Activated CD4-positive, alpha-beta memory T cell treated with anti-CD3 and anti-CD28 coated beads, Interleukin-2, amount 10 ng/mL, durations not matched to agents 7 days and 5 days (primary cell): Measurements from ENCODE around the gene SLC16A3. TPM values are rescaled to one million over a fixed set of nuclear protein-coding genes. Genes with fewer than 3 reads are reported as not detected.
"Not testable (repeated sequence)": the region's sequence is repeated elsewhere in the genome, so short reads cannot be mapped to it uniquely, and the experiment has no call there.

Source experiments
- CTCF ChIA-PET: fragments of 350-600 bp; sonication (Branson Sonifier 250); formaldehyde crosslinking; loops from one replicate; lab custom pipeline; 2021; ENCODE audit warnings: antibody characterized with exemption, inconsistent platforms; lab: Charles Lee
- POLR2A ChIA-PET: fragments of 350-600 bp; sonication (Branson Sonifier 250); formaldehyde crosslinking; loops from one replicate; lab custom pipeline; 2021; ENCODE audit warnings: antibody characterized with exemption; lab: Charles Lee
- DNase-seq: peaks from one replicate; pipeline ENCODE4 v3.0.0-alpha.2; 2020
- H3K27ac Mint-ChIP-seq: one replicate; pipeline ENCODE4 v1.8.0; 2021; ENCODE audit warnings: mild to moderate bottlenecking, mixed read lengths
- H3K27me3 Mint-ChIP-seq: one replicate; pipeline ENCODE4 v1.8.0; 2021; ENCODE audit warnings: mixed read lengths
- H3K36me3 Mint-ChIP-seq: one replicate; pipeline ENCODE4 v1.8.0; 2021; ENCODE audit warnings: low read depth, mixed read lengths
- H3K4me1 Mint-ChIP-seq: one replicate; pipeline ENCODE4 v1.8.0; 2021; ENCODE audit warnings: mixed read lengths
- H3K4me3 Mint-ChIP-seq: one replicate; pipeline ENCODE4 v1.8.0; 2021; ENCODE audit warnings: mild to moderate bottlenecking, mixed read lengths
- H3K9me3 Mint-ChIP-seq: one replicate; pipeline ENCODE4 v1.8.0; 2021; ENCODE audit warnings: mixed read lengths
- total RNA-seq, 2 experiments: library from RNA; stranded (reverse); gene quantifications; one replicate each; pipeline ENCODE4 v1.2.3, GENCODE V29; 2021

Gene SLC16A3
- 100 to 1,000 TPM; 206 to 210 TPM for total RNA-seq

DNA sequence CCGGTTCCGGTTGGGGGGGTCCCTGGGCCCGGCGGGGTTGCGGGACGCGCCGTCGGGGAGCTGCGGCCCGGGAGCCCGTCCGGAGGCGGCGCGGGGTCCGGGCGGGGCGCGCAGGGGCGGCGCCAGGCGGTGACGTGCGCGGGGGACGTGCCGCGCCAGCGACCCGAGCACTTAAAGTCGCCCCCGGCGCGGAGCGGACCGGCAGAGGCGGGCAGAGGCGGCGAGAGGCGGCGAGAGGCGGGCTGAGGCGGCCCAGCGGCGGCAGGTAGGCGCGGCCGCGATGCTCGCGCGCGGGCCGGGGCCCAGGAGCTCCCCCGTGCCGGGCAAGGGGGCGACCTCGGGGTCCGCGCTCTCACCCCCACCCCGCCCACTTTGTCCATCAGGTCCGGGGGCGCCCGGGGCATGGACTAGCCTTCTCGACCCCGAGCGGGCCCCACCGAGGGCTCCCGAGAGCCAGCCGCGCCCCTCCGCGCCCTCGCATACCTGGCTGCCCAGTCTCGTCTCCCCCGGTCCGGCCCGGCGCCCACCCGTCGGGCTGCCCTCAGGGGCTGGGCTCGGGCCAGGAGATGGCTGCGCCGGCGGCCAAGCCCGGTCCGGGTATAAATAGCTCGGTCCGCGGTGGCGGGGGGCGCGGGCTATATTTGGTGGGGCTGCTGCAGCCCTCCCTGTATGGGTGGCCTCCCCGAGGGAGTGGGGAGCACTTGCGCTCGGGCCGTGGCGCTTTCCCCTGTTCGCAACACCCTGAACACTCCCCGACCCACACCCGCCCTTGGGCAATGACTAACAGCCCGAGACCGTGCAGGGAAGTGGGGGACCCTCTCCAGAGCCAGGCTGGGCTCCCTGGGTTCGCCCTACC, at the start of gene SLC16A3:
TSS of gene SLC16A3 (plus strand) at position 201 of the 856 bp plus-strand sequence. CDS start 6,967 bp downstream, outside the sequence.
- Mint-ChIP-seq H3K27me3 (no peaks in the 10 kb centered on the region), H3K4me3 (peak within 1 kb of the TSS; percentile 91), H3K36me3 (peaks cover 12% of the 10 kb centered on the region), H3K4me1 (peaks cover 21% of the 10 kb centered on the region), H3K27ac (peak within 1 kb of the TSS; percentile 90), H3K9me3 (no peaks in the 10 kb centered on the region)
- POLR2A ChIA-PET, result interaction anchor here (0.8 to 2.9 kb wide), 30 partner anchors 8 to 526 kb away, joined by 3 to 27 read pairs (median 4); partner anchors contain the start of genes CCDC57, CENPX, CSNK1D and FASN
- CTCF ChIA-PET, result interaction anchor here (1.2 to 2.5 kb wide), 3 partner anchors 23 to 29 kb away, joined by 3 to 11 read pairs (median 7); no protein-coding TSS in a partner anchor
- DNase-seq, result peak; percentile 76

DNA sequence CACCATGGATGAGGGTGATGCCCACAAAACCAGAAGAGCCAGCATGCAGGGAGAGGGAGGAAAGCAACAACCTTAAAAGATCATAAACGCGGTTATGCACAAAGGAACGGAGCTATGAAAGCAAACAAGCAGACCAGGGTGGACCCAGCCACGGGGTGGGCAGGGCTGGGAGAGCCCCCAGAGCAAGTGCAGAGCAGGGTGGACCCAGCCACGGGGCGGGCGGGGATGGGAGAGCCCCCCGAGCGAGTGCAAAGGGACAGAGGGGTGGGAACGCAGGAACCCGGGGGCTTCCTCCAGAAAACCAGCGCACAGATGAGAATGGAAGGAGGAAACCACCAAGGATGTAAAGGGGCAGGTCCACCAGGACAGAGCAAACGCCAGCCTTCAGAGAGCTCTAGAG, 49.4 kb upstream of the SLC16A3 start:
- H3K4me3 Mint-ChIP-seq, result no peak overlapping the region
- H3K9me3 Mint-ChIP-seq, result no peaks in the 10 kb centered on the region
- H3K4me1 Mint-ChIP-seq, result no peaks in the 10 kb centered on the region
- ChIA-PET CTCF (no interaction called here), POLR2A (no interaction called here)
- DNase-seq, result no peak
- H3K27me3 Mint-ChIP-seq, result no peaks in the 10 kb centered on the region
- H3K36me3 Mint-ChIP-seq, result peaks cover 10% of the 10 kb centered on the region
- no peak overlapping the region for H3K27ac Mint-ChIP-seq

DNA sequence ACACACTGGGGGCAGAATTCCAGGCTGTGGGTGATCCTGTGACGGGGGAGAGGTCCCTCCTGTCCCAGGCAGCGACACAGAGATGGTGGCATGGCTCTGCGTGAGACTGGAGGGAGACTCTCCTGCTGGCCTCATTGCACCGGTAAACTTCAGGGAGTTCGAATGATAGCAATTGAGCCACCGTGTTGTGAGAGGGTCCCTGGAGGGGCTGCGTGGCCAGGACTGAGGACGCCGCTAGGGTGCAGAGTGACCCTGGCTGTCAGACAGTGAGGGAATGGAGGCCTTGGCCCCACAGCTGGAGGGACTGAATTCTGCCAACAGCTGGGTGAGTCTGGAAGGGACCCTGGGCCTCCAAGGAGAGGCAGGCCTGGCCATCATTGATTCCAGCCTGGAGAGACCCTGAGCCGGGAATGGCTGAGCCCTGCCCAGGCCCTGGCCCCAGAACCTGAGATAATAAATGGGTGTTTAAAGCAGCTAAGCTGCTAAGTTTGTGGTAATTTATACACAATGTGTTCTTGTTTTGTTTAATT, 48.8 kb upstream of the SLC16A3 start:
- H3K9me3 Mint-ChIP-seq, result no peaks in the 10 kb centered on the region
- no peak overlapping the region for H3K27ac Mint-ChIP-seq
- ChIA-PET POLR2A (no interaction called here), CTCF (no interaction called here)
- H3K4me3 Mint-ChIP-seq, result no peak overlapping the region
- H3K27me3 Mint-ChIP-seq, result no peaks in the 10 kb centered on the region
- DNase-seq, result no peak
- H3K36me3 Mint-ChIP-seq, result peaks cover 10% of the 10 kb centered on the region
- H3K4me1 Mint-ChIP-seq, result no peaks in the 10 kb centered on the region

DNA sequence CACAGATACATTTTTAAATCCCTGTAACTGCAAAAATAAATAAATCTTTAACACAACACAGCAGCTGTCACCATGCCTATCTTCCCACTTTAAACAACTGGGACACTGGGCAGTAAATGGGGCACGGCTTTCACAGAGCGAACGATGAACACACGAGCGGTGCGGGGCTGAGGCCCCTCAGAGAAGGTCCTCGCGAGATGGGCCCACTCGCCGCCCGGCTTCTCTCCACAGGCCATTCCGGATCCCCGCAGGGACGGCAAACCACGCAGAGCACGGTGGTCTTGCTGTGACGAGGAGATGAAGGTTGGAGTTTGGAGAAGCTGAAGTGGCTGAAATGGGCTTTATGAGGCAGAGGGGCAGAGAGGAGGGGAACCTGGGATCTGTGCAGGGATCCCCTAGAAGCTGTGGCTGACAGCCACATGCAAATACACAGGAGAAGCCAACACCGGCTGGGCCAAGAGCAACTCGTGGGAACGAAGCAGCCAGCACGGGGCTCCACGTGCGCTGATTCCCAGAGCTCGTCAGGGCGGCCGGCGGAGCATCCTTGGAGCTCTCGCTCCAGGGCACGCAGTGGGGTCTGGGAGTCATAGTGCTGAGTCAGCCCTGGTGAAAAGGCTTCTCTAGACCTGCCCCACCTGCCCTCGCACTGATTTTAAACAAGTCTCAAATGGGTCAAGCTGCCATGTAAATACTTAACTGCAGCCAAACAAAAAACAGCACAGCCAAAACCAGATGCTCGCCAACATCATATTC, 47.9 kb upstream of the SLC16A3 start:
- CTCF ChIA-PET, result no interaction called here
- no peaks in the 10 kb centered on the region for H3K4me1 Mint-ChIP-seq
- no peak for DNase-seq
- no peak overlapping the region for H3K4me3 Mint-ChIP-seq
- H3K36me3 Mint-ChIP-seq, result peaks cover 10% of the 10 kb centered on the region
- POLR2A ChIA-PET, result no interaction called here
- H3K9me3 Mint-ChIP-seq, result no peaks in the 10 kb centered on the region
- H3K27me3 Mint-ChIP-seq, result no peaks in the 10 kb centered on the region
- no peak overlapping the region for H3K27ac Mint-ChIP-seq

DNA sequence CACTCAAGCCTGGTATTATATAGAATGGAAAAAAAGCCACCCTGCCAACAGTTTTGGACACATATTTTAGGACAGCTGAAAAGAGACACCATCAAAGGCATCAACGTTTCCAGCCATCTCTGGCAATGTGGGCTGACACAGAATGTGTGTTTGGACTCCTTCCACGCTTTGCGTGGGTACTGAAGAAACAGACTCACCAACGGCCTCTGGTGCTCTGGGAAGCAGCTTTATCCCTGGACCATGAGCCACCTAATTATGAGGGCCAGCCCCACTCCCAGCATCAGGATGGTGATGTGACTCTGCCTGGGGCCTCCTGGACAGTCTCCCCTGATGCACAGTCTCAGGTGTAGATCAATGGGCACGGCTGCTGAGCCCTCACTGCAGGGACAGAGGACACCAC, 44.1 kb upstream of the SLC16A3 start:
- Mint-ChIP-seq H3K9me3 (no peaks in the 10 kb centered on the region), H3K4me1 (no peaks in the 10 kb centered on the region), H3K36me3 (peaks cover 10% of the 10 kb centered on the region), H3K4me3 (no peak overlapping the region), H3K27ac (no peak overlapping the region), H3K27me3 (no peaks in the 10 kb centered on the region)
- DNase-seq, result no peak
- POLR2A ChIA-PET, result no interaction called here
- CTCF ChIA-PET, result no interaction called here

DNA sequence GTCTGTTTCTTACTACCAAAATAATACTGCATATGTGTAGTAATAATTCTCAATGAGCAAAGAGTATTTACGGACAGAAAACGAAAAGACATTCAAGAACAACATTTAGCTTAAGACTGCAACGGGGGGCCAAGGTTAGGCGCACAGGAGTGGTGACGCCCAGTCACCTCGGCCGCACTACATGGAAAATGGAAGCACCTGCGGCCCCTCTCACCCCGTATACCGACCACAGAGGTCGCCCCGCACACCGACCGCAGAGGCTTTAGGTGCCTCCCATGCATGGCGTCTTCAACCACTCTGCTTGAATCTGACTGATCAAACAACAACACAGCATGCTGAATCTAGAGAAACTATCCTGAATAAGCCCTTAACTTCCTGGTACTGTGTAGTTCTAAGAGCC, 42.6 kb upstream of the SLC16A3 start:
- Mint-ChIP-seq H3K27me3 (no peaks in the 10 kb centered on the region), H3K4me3 (no peak overlapping the region), H3K36me3 (peaks cover 10% of the 10 kb centered on the region), H3K27ac (no peak overlapping the region), H3K9me3 (no peaks in the 10 kb centered on the region), H3K4me1 (no peaks in the 10 kb centered on the region)
- ChIA-PET POLR2A (no interaction called here), CTCF (interaction anchor here (0.7 to 1.0 kb wide), 2 partner anchors 35 to 87 kb away, joined by 3 read pairs; no protein-coding TSS in a partner anchor)
- no peak for DNase-seq

DNA sequence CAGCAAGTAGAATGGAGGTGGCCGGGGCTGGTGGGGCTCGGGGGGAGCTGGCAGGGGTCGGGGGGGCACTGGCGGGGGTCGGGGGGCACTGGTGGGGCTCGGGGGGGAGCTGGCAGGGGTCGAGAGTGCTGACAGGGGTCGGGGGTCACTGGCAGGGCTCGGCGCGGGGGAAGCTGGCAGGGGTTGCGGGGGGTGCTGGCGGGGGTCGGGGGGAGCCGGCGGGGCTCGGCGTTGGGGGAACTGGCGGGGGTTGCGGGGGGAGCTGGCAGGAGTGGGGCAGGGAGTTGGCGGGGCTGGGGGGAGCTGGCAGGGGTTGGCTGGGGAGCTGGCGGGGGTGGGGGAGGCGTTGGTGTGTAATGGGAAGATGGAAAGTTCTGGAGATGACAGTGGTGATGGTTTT, 41.3 kb upstream of the SLC16A3 start:
- H3K27ac Mint-ChIP-seq, result no peak overlapping the region

DNA sequence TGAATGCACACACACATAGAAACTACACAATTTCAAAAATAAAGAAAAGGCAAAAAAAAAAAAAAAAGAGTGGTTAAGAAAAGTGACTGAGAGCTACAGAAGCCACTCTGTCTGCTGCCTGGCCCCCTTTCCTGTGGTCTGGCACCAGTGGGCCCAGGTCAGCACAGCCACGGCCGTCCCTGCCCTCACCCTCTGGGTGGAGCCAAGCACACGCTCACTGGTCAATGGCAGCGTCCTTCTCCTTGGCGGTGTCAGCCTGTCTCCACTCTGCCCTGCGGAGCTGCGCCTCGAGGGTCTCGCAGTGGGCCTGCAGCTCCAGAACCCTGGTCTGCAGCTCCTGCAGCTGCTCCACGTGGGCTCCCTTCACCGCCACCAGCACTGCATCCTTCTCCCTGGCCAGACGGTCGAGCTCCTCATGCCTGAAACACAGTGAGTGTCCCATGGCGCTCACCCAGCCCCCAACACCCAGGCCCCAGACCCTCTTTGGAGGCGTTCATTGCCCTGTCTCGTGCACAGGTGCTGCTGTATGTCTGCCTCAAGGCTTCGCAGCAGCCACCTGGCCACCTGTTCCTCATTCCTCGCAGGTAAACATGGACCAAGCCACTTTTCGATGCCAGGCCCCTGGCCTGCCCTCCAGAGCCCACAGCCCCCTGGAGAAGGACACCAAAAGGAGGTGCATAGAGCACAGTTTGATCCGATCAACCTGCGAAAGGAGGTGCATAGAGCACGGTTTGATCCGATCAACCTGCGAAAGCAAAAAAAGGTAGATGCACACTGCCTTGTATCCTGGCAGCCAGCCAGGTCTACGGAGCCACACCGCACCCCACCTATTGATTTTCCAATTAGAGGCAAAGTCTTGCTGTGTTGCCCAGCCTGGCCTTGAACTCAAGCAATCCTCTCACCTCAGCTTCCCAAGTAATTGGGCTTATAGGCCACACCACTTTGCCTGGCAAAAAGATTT, 40.6 kb upstream of the SLC16A3 start:
- Mint-ChIP-seq H3K27me3 (no peaks in the 10 kb centered on the region), H3K36me3 (peaks cover 9% of the 10 kb centered on the region), H3K27ac (no peak overlapping the region), H3K4me1 (no peaks in the 10 kb centered on the region), H3K9me3 (no peaks in the 10 kb centered on the region), H3K4me3 (no peak overlapping the region)
- POLR2A ChIA-PET, result interaction anchor here (0.9 kb wide), 1 partner anchor 14 kb away, joined by 3 read pairs; no protein-coding TSS in a partner anchor
- CTCF ChIA-PET, result no interaction called here
- DNase-seq, result no peak

More for the DNA sequence above, 41.3 kb upstream of the SLC16A3 start:
- H3K4me1 Mint-ChIP-seq, result no peaks in the 10 kb centered on the region
- peaks cover 7% of the 10 kb centered on the region for H3K36me3 Mint-ChIP-seq
- ChIA-PET POLR2A (interaction anchor here (0.9 kb wide), 1 partner anchor 15 kb away, joined by 3 read pairs; no protein-coding TSS in a partner anchor), CTCF (no interaction called here)
- no peak for DNase-seq
- no peaks in the 10 kb centered on the region for H3K9me3 Mint-ChIP-seq
- H3K27me3 Mint-ChIP-seq, result no peaks in the 10 kb centered on the region
- no peak overlapping the region for H3K4me3 Mint-ChIP-seq

DNA sequence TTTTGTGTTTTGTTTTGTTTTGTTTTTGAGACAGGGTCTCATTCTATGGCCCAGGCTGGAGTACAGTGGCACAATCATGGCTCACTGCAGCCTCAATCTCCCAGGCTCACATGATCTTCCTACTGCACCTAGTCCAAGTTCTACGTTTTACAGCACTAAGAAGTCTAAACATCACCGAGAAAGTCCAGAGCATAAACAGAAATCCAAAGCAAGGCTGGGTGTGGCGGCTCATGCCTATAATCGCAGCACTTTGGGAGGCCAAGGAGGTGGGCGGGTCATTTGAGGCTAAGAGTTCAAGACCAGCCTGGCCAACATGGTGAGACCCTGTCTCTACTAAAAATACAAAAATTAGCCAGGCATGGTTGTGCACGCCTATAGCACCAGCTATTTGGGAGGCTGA, 35.8 kb upstream of the SLC16A3 start:
- H3K4me1 Mint-ChIP-seq, H3K9me3 Mint-ChIP-seq, H3K27me3 Mint-ChIP-seq, CTCF ChIA-PET, H3K4me3 Mint-ChIP-seq, H3K27ac Mint-ChIP-seq, DNase-seq: not testable (repeated sequence)
- H3K36me3 Mint-ChIP-seq, result peaks cover 20% of the 10 kb centered on the region
- POLR2A ChIA-PET, result interaction anchor here (1.4 kb wide), 1 partner anchor 8 kb away, joined by 4 read pairs; no protein-coding TSS in a partner anchor

DNA sequence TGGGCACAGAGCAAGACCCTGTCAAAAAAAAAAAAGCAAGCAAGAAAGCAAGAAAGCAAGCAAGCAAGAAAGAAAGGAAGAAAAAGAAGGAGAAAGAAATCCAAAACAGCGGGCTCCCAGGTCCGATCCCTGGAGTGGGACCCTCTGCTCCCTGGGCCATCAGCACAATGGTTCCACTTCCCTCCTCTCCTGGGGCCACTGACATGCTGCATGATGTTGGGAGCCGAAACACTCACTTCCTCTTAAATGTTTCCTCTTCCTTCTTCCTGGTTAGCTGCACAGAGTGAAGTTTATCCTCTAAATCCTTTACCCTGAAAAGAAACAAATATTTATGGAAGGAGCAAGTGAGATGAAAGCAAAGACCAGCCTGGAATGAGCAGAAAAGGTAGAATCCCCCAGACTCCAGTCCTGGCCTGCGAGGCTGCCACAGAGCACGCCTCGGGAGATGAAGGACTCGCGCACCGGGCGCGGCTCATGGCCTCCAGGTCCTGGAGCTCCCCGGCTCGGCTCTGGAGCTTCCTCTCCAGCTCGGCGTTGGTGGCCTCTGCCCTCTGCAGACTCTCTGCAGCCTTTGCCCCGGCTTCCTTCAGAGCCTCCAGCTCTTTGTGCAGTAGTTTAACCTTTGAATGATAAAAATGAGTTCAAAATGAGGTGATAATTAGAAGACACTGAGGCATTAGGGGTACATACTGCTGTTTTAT, 35.2 kb upstream of the SLC16A3 start:
- no peak overlapping the region for H3K27ac Mint-ChIP-seq

DNA sequence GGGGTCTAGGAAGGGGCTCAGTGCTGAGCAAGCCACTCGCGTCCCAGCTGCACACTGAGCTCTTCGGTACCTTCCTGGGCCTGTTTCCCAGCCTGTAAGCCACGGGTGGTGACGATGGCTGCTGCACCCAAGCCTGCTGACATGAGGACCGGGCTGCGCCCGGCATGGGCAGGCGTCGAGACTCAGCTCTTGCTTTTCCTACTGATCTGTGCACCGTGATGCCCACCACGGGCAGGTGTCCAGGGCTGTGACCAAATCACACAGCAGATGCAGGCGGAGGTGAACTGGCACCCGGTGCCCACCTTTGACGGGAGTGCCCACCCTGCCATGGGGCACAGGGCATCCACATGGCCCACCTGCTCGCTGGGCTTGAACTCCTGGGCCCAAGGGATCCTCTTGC, 34.1 kb upstream of the SLC16A3 start:
- peaks cover 25% of the 10 kb centered on the region for H3K36me3 Mint-ChIP-seq
- peaks cover 22% of the 10 kb centered on the region for H3K4me1 Mint-ChIP-seq
- H3K9me3 Mint-ChIP-seq, result no peaks in the 10 kb centered on the region
- ChIA-PET CTCF (interaction anchor here (1.7 kb wide), 1 partner anchor 11 kb away, joined by 5 read pairs; no protein-coding TSS in a partner anchor), POLR2A (interaction anchor here (1.4 kb wide), 1 partner anchor 11 kb away, joined by 5 read pairs; no protein-coding TSS in a partner anchor)
- no peak overlapping the region for H3K27ac Mint-ChIP-seq
- no peaks in the 10 kb centered on the region for H3K27me3 Mint-ChIP-seq
- no peak for DNase-seq
- no peak overlapping the region for H3K4me3 Mint-ChIP-seq

More for the DNA sequence above, 35.2 kb upstream of the SLC16A3 start:
- Mint-ChIP-seq H3K27me3 (no peaks in the 10 kb centered on the region), H3K4me3 (no peak overlapping the region), H3K9me3 (no peaks in the 10 kb centered on the region), H3K36me3 (peaks cover 25% of the 10 kb centered on the region), H3K4me1 (peaks cover 14% of the 10 kb centered on the region)
- no peak for DNase-seq
- ChIA-PET CTCF (interaction anchor here (1.0 kb wide), 1 partner anchor 10 kb away, joined by 3 read pairs; no protein-coding TSS in a partner anchor), POLR2A (interaction anchor here (1.4 kb wide), 1 partner anchor 12 kb away, joined by 5 read pairs; no protein-coding TSS in a partner anchor)
